OCI-LY1 (cell line): Measurements from ENCODE around the gene PLEKHH1.

Experiments used
- H2AFZ ChIP-seq: fragments of 200-600 bp; sonication (generic), shearing (Covaris generic); 2 replicates; pipeline ENCODE4 v1.6.0; 2014; ENCODE audit warnings: antibody characterized with exemption, mild to moderate bottlenecking, low read length
- H3F3A ChIP-seq: fragments of 200-600 bp; sonication (generic), shearing (Covaris generic); 2 replicates; pipeline ENCODE4 v1.6.0; 2014; ENCODE audit warnings: mild to moderate bottlenecking, antibody characterized with exemption, low read length, moderate library complexity; ENCODE audit not compliant: insufficient read depth
- H3K27ac ChIP-seq: fragments of 200-600 bp; sonication (generic); 2 replicates; pipeline ENCODE4 v1.5.1; 2014; ENCODE audit warnings: low read length, mixed run types, mild to moderate bottlenecking, low read depth; ENCODE audit not compliant: poor library complexity, severe bottlenecking
- H3K27me3 ChIP-seq: fragments of 200-600 bp; sonication (generic); 2 replicates; pipeline ENCODE4 v1.6.0; 2014; ENCODE audit warnings: antibody characterized with exemption, mild to moderate bottlenecking, low read length, moderate library complexity; ENCODE audit not compliant: insufficient read depth
- H3K36me3 ChIP-seq: fragments of 200-600 bp; sonication (generic); 2 replicates; pipeline ENCODE4 v1.6.1; 2014; ENCODE audit warnings: mild to moderate bottlenecking, antibody characterized with exemption, low read length, moderate library complexity, mixed read lengths; ENCODE audit not compliant: insufficient read depth
- H3K4me1 ChIP-seq: fragments of 200-600 bp; sonication (generic); 2 replicates; pipeline ENCODE4 v1.5.1; 2014; ENCODE audit warnings: mild to moderate bottlenecking, low read length, moderate library complexity; ENCODE audit not compliant: insufficient read depth, severe bottlenecking
- H3K4me2 ChIP-seq: fragments of 200-600 bp; sonication (generic), shearing (Covaris generic); 2 replicates; pipeline ENCODE4 v1.6.1; 2014; ENCODE audit warnings: low read length
- H3K4me3 ChIP-seq: fragments of 200-600 bp; sonication (generic); 2 replicates; pipeline ENCODE4 v1.5.1; 2014; ENCODE audit warnings: low read length, low read depth, mild to moderate bottlenecking, mixed read lengths; ENCODE audit not compliant: poor library complexity, severe bottlenecking
- H3K79me2 ChIP-seq: fragments of 200-600 bp; shearing (Covaris generic); 2 replicates; pipeline ENCODE4 v1.6.1; 2016; ENCODE audit warnings: mixed run types, low read length, mixed read lengths; ENCODE audit not compliant: insufficient read depth
- H3K9ac ChIP-seq: fragments of 200-600 bp; sonication (generic), shearing (Covaris generic); 2 replicates; pipeline ENCODE4 v1.6.1; 2014; ENCODE audit warnings: mild to moderate bottlenecking, low read length, mixed read lengths
- H3K9me2 ChIP-seq: fragments of 200-600 bp; sonication (generic), shearing (Covaris generic); 2 replicates; pipeline ENCODE4 v1.6.1; 2014; ENCODE audit warnings: low read depth, mild to moderate bottlenecking, low read length, mixed read lengths
- H3K9me3 ChIP-seq: fragments of 200-600 bp; shearing (Covaris generic); 2 replicates; pipeline ENCODE4 v1.6.1; 2014; ENCODE audit warnings: low read length, mixed read lengths
- H4K20me1 ChIP-seq: fragments of 200-600 bp; sonication (generic), shearing (Covaris generic); 2 replicates; pipeline ENCODE4 v1.6.0; 2016; ENCODE audit warnings: mild to moderate bottlenecking, low read length; ENCODE audit not compliant: insufficient read depth
- CTCF ChIP-seq: fragments of 200-600 bp; sonication (generic), shearing (Covaris generic); IDR thresholded peaks from 2 replicates; pipeline ENCODE4 v1.5.1; 2017; ENCODE audit warnings: mild to moderate bottlenecking, antibody characterized with exemption, low read length, moderate library complexity, mixed read lengths
- EZH2 ChIP-seq: fragments of 200-600 bp; sonication (generic), shearing (Covaris generic); IDR thresholded peaks from 2 replicates; pipeline ENCODE4 v1.8.0; 2017; ENCODE audit warnings: borderline replicate concordance, mixed run types, mild to moderate bottlenecking, antibody characterized with exemption, low read length, moderate library complexity, mixed read lengths

Gene PLEKHH1

GRCh38 chr14:67547224-67547780, 14.2 kb downstream of the PLEKHH1 start:
- Histone ChIP-seq H3K4me3 (no peak overlapping the region), H4K20me1 (no peaks in the 10 kb centered on the region), H2AFZ (no peak overlapping the region), H3K4me2 (no peak overlapping the region), H3K9me2 (no peaks in the 10 kb centered on the region), H3K79me2 (no peaks in the 10 kb centered on the region), H3K9me3 (peaks cover 8% of the 10 kb centered on the region), H3K36me3 (no peaks in the 10 kb centered on the region; the same call in 1 of the 2 replicates), H3K27me3 (peaks cover 8% of the 10 kb centered on the region), H3F3A (no peaks in the 10 kb centered on the region), H3K4me1 (no peaks in the 10 kb centered on the region), H3K9ac (no peak overlapping the region), H3K27ac (no peak overlapping the region)
- TF ChIP-seq EZH2 = no peak
- no peak for TF ChIP-seq CTCF

- H3K27me3 ChIP-seq = peaks cover 8% of the 10 kb centered on the region
- H3K9me3 ChIP-seq = peaks cover 5% of the 10 kb centered on the region
- H3K9ac ChIP-seq = no peak overlapping the region
- H3K9me2 ChIP-seq = no peaks in the 10 kb centered on the region
- H3K27ac ChIP-seq = no peak overlapping the region
- H2AFZ ChIP-seq = no peak overlapping the region
- no peak overlapping the region for H3K4me3 ChIP-seq
- no peak for TF ChIP-seq CTCF
- TF ChIP-seq EZH2 = no peak
- no peak overlapping the region for H3K4me2 ChIP-seq
- no peaks in the 10 kb centered on the region for H4K20me1 ChIP-seq
- H3K36me3 ChIP-seq = no peaks in the 10 kb centered on the region; the same call in 1 of the 2 replicates
- H3K79me2 ChIP-seq = no peaks in the 10 kb centered on the region
- no peaks in the 10 kb centered on the region for H3K4me1 ChIP-seq
- no peaks in the 10 kb centered on the region for H3F3A ChIP-seq
Observed at GRCh38 chr14:67549734-67550133, 16.6 kb downstream of the PLEKHH1 start.

DNA sequence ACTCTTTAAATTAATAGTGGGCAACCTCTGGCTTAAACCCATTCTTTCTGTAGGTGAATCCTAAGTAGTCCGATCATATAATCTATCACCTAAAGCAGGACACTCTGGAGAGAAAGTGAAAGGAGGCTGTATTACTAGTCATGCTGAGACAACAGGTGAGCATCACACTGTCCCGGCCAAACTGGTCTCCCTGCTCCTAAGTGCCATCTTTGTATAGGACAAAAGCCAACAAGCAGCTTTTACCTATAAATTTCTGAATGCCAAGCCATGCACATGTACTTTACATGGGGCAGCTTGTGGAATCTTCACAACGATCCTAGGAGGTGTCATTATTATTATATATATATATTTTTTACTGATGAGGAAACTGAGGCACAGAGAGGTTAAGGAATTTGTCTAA, 18.0 kb downstream of the PLEKHH1 start:
- Histone ChIP-seq H3K36me3 (no peaks in the 10 kb centered on the region), H3K27ac (no peak overlapping the region), H4K20me1 (no peaks in the 10 kb centered on the region), H3F3A (no peaks in the 10 kb centered on the region), H2AFZ (no peak overlapping the region), H3K27me3 (no peaks in the 10 kb centered on the region; the same call in 1 of the 2 replicates), H3K9ac (no peak overlapping the region), H3K9me2 (no peaks in the 10 kb centered on the region), H3K4me3 (no peak overlapping the region), H3K4me1 (no peaks in the 10 kb centered on the region), H3K79me2 (no peaks in the 10 kb centered on the region), H3K9me3 (no peaks in the 10 kb centered on the region), H3K4me2 (no peak overlapping the region)
- TF ChIP-seq CTCF (no peak), EZH2 (no peak)
